Esophagus muscularis mucosa (tissue), 4 donors: ENCODE data around the gene SDC1. TPM values are rescaled to one million over a fixed set of nuclear protein-coding genes. Genes with fewer than 3 reads are reported as not detected.

Source experiments
- DNase-seq: peaks from one replicate; pipeline ENCODE4 v3.0.0-alpha.2; 2017; ENCODE audit errors: extremely low spot score
- H3K27ac ChIP-seq, 4 donors: fragments of 200-600 bp; sonication (generic); replicated peaks in 1 of 4; 1 replicate in 3 of 4; 2 replicates in 1 of 4; pipeline ENCODE4 v1.5.1; 2016 to 2019; ENCODE audit warnings: mild to moderate bottlenecking in 1 of 4
- H3K27me3 ChIP-seq, 4 donors: fragments of 200-600 bp; sonication (generic); one replicate each; pipeline versions ENCODE4 v1.5.1 to v1.6.0; 2016 to 2019
- H3K36me3 ChIP-seq, 4 donors: fragments of 200-600 bp; sonication (generic); one replicate each; pipeline ENCODE4 v1.5.1; 2016 to 2019
- H3K4me1 ChIP-seq, 4 donors: fragments of 200-600 bp; sonication (generic); one replicate each; pipeline ENCODE4 v1.5.1; 2016 to 2019
- H3K4me3 ChIP-seq, 4 donors: fragments of 200-600 bp; sonication (generic); 1 replicate in 2 of 4; 2 replicates in 2 of 4; pipeline ENCODE4 v1.5.1; 2016 to 2019; ENCODE audit warnings: mild to moderate bottlenecking in 4 of 4, moderate library complexity in 1 of 4
- H3K9me3 ChIP-seq, 4 donors: fragments of 200-600 bp; sonication (generic); 1 replicate in 3 of 4; 2 replicates in 1 of 4; pipeline ENCODE4 v1.5.1; 2016 to 2019
- EP300 ChIP-seq: sonication (generic); formaldehyde crosslinking; IDR thresholded peaks from one replicate; pipeline ENCODE4 v1.6.1; 2017; ENCODE audit warnings: antibody characterized with exemption
- POLR2A ChIP-seq: fragments of 450-650 bp; IDR thresholded peaks from one replicate; pipeline ENCODE4 v1.6.1; 2017; ENCODE audit warnings: antibody characterized with exemption, moderate library complexity, mild to moderate bottlenecking, low read depth
- POLR2AphosphoS5 ChIP-seq, 2 donors: sonication (generic); formaldehyde crosslinking; IDR thresholded peaks; one replicate each; pipeline ENCODE4 v1.6.1; 2017; ENCODE audit warnings: antibody characterized with exemption in 2 of 2
- WGBS: methylation state at CpG from one replicate; pipeline ENCODE4 v1.1.5; 2018; 5-methylcytosine and 5-hydroxymethylcytosine counted together
- intact Hi-C: fragments of 100-400 bp; cut with DNase I; formaldehyde crosslinking; loops from one replicate; pipeline ENCODE4 v1.15.1; 2023
- total RNA-seq, 4 donors: library from RNA; depleted of rRNA; stranded (reverse); fragments of >200 nt; gene quantifications; one replicate each; pipeline versions ENCODE4 v1.1.0 to v1.2.1, GENCODE V29; 2016
- TF ChIP-seq, protein P1 (sequence below), 3 experiments: fragments of 200-600 bp in 2 of 3; fragments of 450-650 bp in 1 of 3; sonication (generic) in 2 of 3; IDR thresholded peaks; one replicate each; pipeline ENCODE4 v1.5.1; 2017 to 2019; ENCODE audit warnings: antibody characterized with exemption in 3 of 3, mild to moderate bottlenecking in 2 of 3, moderate library complexity in 1 of 3

SDC1 gene
- total RNA-seq, 4 donors from 2014 or later: 0.33 to 1.6 (median 0.47) TPM

DNA sequence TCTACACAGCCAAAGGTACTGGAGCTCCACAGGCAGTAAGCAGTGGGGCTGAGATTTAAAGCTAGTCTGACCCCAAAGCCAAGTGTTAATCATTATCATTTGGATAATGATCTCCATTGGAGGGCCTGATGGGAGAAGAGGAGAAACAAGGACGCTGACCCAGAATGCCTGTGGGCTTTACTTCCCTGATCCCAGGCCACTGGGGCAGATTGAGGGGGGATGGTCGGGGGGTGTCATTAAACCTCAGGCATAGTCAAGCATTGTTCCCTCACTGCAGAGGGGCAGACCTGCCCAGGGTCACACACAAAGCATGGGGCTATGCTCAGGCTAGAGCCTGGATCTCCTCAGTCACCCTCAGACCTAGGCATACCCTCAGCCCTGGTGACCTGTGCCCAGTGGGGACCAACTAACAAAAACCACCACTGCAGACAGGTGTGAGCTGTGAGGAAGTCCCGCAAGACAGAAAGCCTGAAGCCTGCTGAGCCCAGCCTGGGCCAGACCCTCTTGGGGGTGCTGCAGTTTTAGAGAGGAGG, 53.4 kb downstream of the SDC1 start:
- H3K36me3 ChIP-seq: no peaks in the 10 kb centered on the region
- DNase-seq: no peak
- H3K4me1 ChIP-seq: no peaks in the 10 kb centered on the region
- no peak overlapping the region for H3K27ac ChIP-seq
- H3K27me3 ChIP-seq: peaks cover 0 to 11% (median 0%) of the 10 kb centered on the region in 4 donors
- TF ChIP-seq, protein P1, sequence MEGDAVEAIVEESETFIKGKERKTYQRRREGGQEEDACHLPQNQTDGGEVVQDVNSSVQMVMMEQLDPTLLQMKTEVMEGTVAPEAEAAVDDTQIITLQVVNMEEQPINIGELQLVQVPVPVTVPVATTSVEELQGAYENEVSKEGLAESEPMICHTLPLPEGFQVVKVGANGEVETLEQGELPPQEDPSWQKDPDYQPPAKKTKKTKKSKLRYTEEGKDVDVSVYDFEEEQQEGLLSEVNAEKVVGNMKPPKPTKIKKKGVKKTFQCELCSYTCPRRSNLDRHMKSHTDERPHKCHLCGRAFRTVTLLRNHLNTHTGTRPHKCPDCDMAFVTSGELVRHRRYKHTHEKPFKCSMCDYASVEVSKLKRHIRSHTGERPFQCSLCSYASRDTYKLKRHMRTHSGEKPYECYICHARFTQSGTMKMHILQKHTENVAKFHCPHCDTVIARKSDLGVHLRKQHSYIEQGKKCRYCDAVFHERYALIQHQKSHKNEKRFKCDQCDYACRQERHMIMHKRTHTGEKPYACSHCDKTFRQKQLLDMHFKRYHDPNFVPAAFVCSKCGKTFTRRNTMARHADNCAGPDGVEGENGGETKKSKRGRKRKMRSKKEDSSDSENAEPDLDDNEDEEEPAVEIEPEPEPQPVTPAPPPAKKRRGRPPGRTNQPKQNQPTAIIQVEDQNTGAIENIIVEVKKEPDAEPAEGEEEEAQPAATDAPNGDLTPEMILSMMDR (IDR thresholded peaks at IDR 0.05): no peak
- no peak for TF ChIP-seq POLR2A
- TF ChIP-seq EP300: no peak
- no peak for TF ChIP-seq POLR2AphosphoS5 (IDR thresholded peaks at IDR 0.05)
- H3K9me3 ChIP-seq: no peaks in the 10 kb centered on the region
- no peak overlapping the region for H3K4me3 ChIP-seq
- WGBS: 84% methylated on average over 3 of the region's 3 CpGs
- intact Hi-C loops: no loop called here

DNA sequence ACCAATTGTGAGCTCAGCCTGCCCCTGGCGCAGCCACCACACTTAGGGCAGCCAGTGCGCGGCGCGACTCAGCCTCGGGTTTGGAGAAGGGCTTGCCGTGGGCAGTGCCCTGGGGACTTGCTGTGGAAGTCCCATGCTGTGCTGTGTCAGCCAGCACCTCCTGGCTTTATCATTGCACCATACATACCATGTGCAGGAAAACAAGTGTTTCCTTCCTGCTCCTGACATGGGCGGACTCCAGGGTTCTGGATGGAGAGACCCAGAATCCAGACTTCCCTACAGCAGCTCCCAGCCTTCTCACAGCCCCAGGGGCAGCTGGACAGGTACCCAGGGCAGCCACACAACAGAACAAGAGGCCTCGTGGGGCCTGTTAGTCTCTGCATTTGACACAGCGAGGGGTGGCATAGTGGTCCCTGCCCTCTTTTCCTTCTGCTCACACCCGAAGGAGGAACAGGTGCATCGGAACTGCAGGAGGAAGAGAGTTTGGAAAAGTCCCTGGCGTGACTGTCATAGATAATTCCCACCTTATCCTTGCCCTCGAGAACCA, 54.2 kb downstream of the SDC1 start:
- intact Hi-C loops: no loop called here
- H3K4me1 ChIP-seq: no peaks in the 10 kb centered on the region
- H3K27me3 ChIP-seq: peaks cover 0 to 11% (median 0%) of the 10 kb centered on the region in 4 donors
- H3K36me3 ChIP-seq: no peaks in the 10 kb centered on the region
- no peak for TF ChIP-seq POLR2AphosphoS5 (IDR thresholded peaks at IDR 0.05)
- TF ChIP-seq EP300: no peak
- TF ChIP-seq, protein P1 (IDR thresholded peaks at IDR 0.05): no peak
- no peak overlapping the region for H3K27ac ChIP-seq
- WGBS: 85% methylated on average over 13 of the region's 14 CpGs
- DNase-seq: no peak
- no peak overlapping the region for H3K4me3 ChIP-seq
- no peaks in the 10 kb centered on the region for H3K9me3 ChIP-seq

DNA sequence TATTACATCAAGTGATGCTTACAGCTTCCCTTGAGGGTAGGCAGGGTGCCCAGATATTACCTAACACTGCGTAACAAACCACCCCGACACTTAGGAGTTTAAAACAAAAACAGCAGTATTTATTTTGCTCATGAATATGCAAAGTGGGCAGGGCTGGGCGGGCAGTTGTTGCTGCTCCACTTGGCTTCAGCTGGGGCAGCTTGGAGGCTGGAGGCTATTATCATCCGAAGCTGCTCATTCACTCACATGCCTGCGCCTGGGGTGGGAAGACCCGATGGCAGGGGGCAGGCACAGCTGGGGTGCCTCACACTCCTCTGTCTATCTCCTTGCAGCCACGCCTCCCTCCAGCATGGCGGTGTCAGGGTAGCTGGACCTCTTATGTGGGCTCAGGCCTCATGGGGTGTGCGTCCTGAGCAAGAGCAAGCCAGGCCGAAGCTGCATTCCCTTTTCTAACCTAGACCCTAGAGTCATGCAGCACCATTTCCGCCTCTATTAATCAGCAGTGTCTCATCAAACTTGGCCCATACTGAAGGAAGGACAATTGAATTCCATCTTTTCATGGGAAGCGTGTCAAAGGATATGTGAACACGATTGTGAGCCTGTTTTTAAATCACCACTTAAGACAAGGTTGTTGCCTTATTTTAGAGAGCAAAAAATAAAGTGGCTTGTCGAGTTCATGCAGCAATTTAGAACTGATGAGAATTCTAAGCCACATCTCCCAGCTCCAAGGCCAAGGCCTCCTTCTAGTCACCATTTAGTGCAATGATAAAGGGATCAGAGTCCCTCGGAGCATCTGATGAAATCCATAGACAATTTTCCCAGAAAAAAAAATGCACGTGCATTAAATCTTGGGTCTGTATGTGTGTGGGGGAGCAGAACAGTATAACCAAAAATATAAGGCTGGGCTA, 54.9 kb downstream of the SDC1 start:
- Histone ChIP-seq H3K27ac (no peak overlapping the region), H3K27me3 (peaks cover 0 to 11% (median 0%) of the 10 kb centered on the region in 4 donors), H3K36me3 (no peaks in the 10 kb centered on the region), H3K9me3 (no peaks in the 10 kb centered on the region), H3K4me3 (no peak overlapping the region), H3K4me1 (no peaks in the 10 kb centered on the region)
- TF ChIP-seq EP300: no peak
- no peak for TF ChIP-seq POLR2A
- TF ChIP-seq POLR2AphosphoS5 (IDR thresholded peaks at IDR 0.05): no peak
- TF ChIP-seq, protein P1 (IDR thresholded peaks at IDR 0.05): no peak
- intact Hi-C loops: no loop called here
- WGBS: 87% methylated on average over 14 of the region's 16 CpGs
- DNase-seq: no peak

DNA sequence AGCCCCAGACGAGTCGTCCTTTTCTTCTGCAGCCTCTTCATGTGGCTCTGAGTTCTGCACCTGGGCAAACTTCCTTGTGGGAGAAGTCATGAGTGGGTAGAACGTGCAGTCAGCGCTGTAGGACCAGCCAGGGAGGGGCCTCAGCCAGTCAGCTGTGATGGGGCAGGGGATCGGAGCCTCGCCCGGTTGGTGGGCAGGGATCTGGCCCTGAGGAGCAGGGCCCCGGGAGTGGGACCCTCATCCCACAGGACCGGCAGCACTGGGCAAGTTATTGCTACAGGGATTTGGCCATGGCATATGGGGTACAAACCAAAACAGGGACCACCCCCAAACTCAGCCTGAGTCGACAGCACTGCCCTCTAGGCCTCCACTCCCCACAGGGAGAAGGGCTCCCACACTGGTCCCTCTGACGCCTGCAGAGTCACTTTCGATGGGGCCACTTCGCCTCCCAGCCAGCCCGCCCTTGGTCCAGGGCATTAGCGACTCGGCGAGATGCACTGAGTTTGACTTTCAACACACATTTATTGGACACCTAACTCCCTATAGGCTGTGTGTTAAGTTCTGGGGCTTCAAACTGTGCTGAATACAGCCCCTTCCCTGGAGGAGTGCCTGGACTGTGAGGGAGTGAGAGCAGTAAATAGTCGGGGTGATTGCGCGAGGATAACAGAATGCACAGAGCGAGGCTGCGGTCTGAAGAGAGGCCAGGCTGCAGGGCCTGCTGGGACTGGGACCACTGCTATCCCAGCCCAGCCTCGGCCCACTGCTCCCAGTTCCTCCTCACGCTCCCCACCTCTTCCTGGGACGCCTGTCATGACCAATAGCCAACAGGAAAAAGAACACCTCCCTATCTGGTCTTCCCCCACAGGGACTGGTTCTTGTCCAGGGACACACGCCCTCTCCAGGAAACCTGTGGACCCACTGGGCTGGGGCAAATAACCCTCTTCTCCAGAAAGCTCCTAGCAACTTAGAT, 55.9 kb downstream of the SDC1 start:
- no peaks in the 10 kb centered on the region for H3K36me3 ChIP-seq
- DNase-seq: no peak
- peaks cover 0 to 11% (median 0%) of the 10 kb centered on the region in 4 donors for H3K27me3 ChIP-seq
- intact Hi-C loops: no loop called here
- no peak overlapping the region for H3K27ac ChIP-seq
- H3K4me1 ChIP-seq: no peaks in the 10 kb centered on the region
- no peak overlapping the region for H3K4me3 ChIP-seq
- TF ChIP-seq POLR2A (no peak), EP300 (no peak), POLR2AphosphoS5 (IDR thresholded peaks at IDR 0.05) (no peak)
- TF ChIP-seq, protein P1 (IDR thresholded peaks at IDR 0.05): no peak
- H3K9me3 ChIP-seq: no peaks in the 10 kb centered on the region
- 91% methylated on average over 19 of the region's 26 CpGs for WGBS
